Gastrocnemius medialis (tissue), 4 donors: Measurements from ENCODE around the gene NAP1L4.

Experiments used
- CTCF ChIP-seq, 5 experiments: fragments of 450-650 bp in 3 of 5; fragments of 200-600 bp in 2 of 5; sonication (generic) in 2 of 5; IDR thresholded peaks in 4 of 5; conservative IDR thresholded peaks in 1 of 5; 1 replicate in 4 of 5; 2 replicates in 1 of 5; pipeline ENCODE4 v1.5.1; 2016 to 2019; ENCODE audit warnings: antibody characterized with exemption in 5 of 5, mild to moderate bottlenecking in 3 of 5, moderate library complexity in 3 of 5
- POLR2A ChIP-seq, 2 donors: fragments of 450-650 bp; IDR thresholded peaks; one replicate each; pipeline ENCODE4 v1.6.1; 2017; ENCODE audit warnings: antibody characterized with exemption in 2 of 2, mild to moderate bottlenecking in 2 of 2, moderate library complexity in 2 of 2

DNA sequence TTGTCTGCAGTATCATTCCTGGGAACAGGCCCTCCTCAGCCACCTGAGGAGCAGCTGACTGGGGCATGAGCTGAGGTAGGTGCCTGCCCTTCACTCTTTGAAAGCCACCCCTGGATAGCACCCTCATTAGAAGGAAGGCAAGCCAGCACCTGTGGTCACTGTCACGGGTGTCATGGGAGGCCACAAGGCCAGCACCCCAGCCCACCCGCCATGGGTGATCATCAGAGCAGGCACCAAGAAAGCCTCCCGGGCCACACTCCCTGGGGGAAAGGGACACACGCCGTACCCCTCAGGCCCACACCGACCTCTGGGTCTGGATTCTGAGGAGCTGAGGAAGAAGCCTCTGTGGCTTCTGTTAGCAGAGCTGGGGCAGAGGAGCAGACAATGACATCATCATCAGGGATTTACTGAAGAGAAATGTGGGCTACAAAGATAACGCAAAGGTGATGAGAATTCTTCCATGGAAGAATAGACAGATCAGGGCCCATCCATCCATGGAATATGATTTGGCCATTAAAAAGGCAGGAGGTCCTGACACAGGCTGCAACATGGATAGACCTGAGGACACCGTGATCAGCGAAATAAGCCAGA lies 16.7 kb upstream of the NAP1L4 start:
- TF ChIP-seq POLR2A (IDR thresholded peaks at IDR 0.05): no peak
- no peak for TF ChIP-seq CTCF (IDR thresholded peaks at IDR 0.05 in 4 of 5, conservative IDR thresholded peaks at IDR 0.05 in 1 of 5)
